Neural progenitor cell (in vitro differentiated cells): ENCODE results near the gene OARD1. TPM values are rescaled to one million over a fixed set of nuclear protein-coding genes. Genes with fewer than 3 reads are reported as not detected.

Experiments
- DNase-seq: peaks from one replicate; pipeline ENCODE4 v3.0.0-alpha.2; 2016; ENCODE audit warnings: low spot score
- H2AFZ ChIP-seq: fragments of 200-600 bp; sonication (generic); replicated peaks from 2 replicates; pipeline ENCODE4 v1.6.1; 2016; ENCODE audit warnings: antibody characterized with exemption
- H3F3A ChIP-seq: fragments of 200-600 bp; sonication (generic); 2 replicates; pipeline ENCODE4 v1.6.1; 2016; ENCODE audit warnings: antibody characterized with exemption, low read depth
- H3K27ac ChIP-seq: fragments of 200-600 bp; sonication (generic); 2 replicates; pipeline ENCODE4 v1.5.1; 2016; ENCODE audit warnings: mild to moderate bottlenecking
- H3K27me3 ChIP-seq: fragments of 200-600 bp; sonication (generic); 2 replicates; pipeline ENCODE4 v1.6.1; 2016; ENCODE audit warnings: mild to moderate bottlenecking, moderate library complexity
- H3K36me3 ChIP-seq: fragments of 200-600 bp; sonication (generic); 2 replicates; pipeline ENCODE4 v1.5.1; 2016
- H3K4me1 ChIP-seq: fragments of 200-600 bp; sonication (generic); 2 replicates; pipeline ENCODE4 v1.6.1; 2016; ENCODE audit warnings: mixed run types
- H3K4me2 ChIP-seq: fragments of 200-600 bp; sonication (generic); 2 replicates; pipeline ENCODE4 v1.6.1; 2016
- H3K4me3 ChIP-seq: fragments of 200-600 bp; sonication (generic); 2 replicates; pipeline ENCODE4 v1.5.1; 2016
- H3K79me2 ChIP-seq: fragments of 200-600 bp; sonication (generic); 2 replicates; pipeline ENCODE4 v1.6.1; 2016; ENCODE audit warnings: low read depth
- H3K9ac ChIP-seq: fragments of 200-600 bp; sonication (generic); 2 replicates; pipeline ENCODE4 v1.6.1; 2016
- H3K9me3 ChIP-seq: fragments of 200-600 bp; sonication (generic); 2 replicates; pipeline ENCODE4 v1.5.1; 2016; ENCODE audit warnings: low read depth
- H4K20me1 ChIP-seq: fragments of 200-600 bp; sonication (generic); 2 replicates; pipeline ENCODE4 v1.6.1; 2016; ENCODE audit warnings: low read depth
- H3K27ac Mint-ChIP-seq: 3 replicates; pipeline ENCODE4 v1.8.0; 2021; ENCODE audit warnings: mixed read lengths
- H3K27me3 Mint-ChIP-seq: 2 replicates; pipeline ENCODE4 v1.8.0; 2022; ENCODE audit warnings: low read depth, mild to moderate bottlenecking, inconsistent platforms, moderate library complexity, mixed read lengths; ENCODE audit not compliant: insufficient read depth
- H3K36me3 Mint-ChIP-seq: 3 replicates; pipeline ENCODE4 v1.8.0; 2021; ENCODE audit warnings: mixed read lengths
- H3K4me1 Mint-ChIP-seq: 3 replicates; pipeline ENCODE4 v1.8.0; 2021; ENCODE audit warnings: mixed read lengths
- H3K4me3 Mint-ChIP-seq: 3 replicates; pipeline ENCODE4 v1.8.0; 2021; ENCODE audit warnings: mild to moderate bottlenecking, moderate library complexity, mixed read lengths
- H3K9me3 Mint-ChIP-seq: 3 replicates; pipeline ENCODE4 v1.8.0; 2020; ENCODE audit warnings: mixed read lengths
- CTCF ChIP-seq: fragments of 200-600 bp; sonication (generic); IDR thresholded peaks from 2 replicates; pipeline ENCODE4 v1.5.1; 2017; ENCODE audit warnings: antibody characterized with exemption, mild to moderate bottlenecking
- EZH2 ChIP-seq: fragments of 200-600 bp; sonication (generic); IDR thresholded peaks from 2 replicates; pipeline ENCODE4 v1.6.1; 2017; ENCODE audit warnings: antibody characterized with exemption, mild to moderate bottlenecking, moderate library complexity
- EZH2phosphoT487 ChIP-seq: fragments of 200-600 bp; sonication (generic); IDR thresholded peaks from 2 replicates; pipeline ENCODE4 v1.6.1; 2017; ENCODE audit warnings: antibody characterized with exemption
- total RNA-seq: library from RNA; depleted of rRNA; stranded (reverse); fragments of >200 nt; gene quantifications from 2 replicates; pipeline ENCODE4 v1.2.3, GENCODE V29; 2015; ENCODE audit warnings: low replicate concordance

OARD1 gene
- total RNA-seq, 1 donor from 2014 or later, result 67.9 TPM

DNA sequence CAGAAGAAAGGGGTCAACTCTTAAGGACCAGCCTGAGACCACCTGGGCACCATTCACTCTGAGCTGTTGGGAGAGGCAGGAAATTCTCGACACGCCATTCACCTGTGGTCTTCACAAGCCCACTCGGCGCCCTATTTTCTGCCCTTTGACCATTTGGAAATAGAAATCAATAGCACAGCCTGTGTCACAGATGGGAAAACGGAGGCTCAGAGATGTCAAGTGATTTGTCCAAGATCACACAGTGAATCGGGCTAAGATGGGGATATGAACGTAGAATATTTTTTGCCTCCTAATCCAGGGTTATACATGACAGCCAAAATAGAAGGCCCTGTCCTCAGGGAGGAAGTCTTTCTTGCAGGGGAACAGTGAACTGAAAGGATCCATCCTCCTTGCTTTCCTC, 22.2 kb downstream of the OARD1 start:
- Histone ChIP-seq H3F3A (no peaks in the 10 kb centered on the region), H3K4me2 (no peak overlapping the region), H3K4me3 (no peak overlapping the region), H3K4me1 (peaks cover 15% of the 10 kb centered on the region), H2AFZ (no peak overlapping the region), H3K27me3 (no peaks in the 10 kb centered on the region), H3K36me3 (no peaks in the 10 kb centered on the region), H3K27ac (no peak overlapping the region), H3K9me3 (no peaks in the 10 kb centered on the region), H3K9ac (no peak overlapping the region), H3K79me2 (no peaks in the 10 kb centered on the region), H4K20me1 (no peaks in the 10 kb centered on the region)
- Mint-ChIP-seq H3K36me3 (no peaks in the 10 kb centered on the region), H3K4me1 (peaks cover 11% of the 10 kb centered on the region), H3K9me3 (no peaks in the 10 kb centered on the region), H3K27me3 (peaks cover 2% of the 10 kb centered on the region), H3K27ac (no peak overlapping the region), H3K4me3 (no peak overlapping the region)
- no peak for DNase-seq
- TF ChIP-seq CTCF (no peak), EZH2phosphoT487 (no peak), EZH2 (no peak)

DNA sequence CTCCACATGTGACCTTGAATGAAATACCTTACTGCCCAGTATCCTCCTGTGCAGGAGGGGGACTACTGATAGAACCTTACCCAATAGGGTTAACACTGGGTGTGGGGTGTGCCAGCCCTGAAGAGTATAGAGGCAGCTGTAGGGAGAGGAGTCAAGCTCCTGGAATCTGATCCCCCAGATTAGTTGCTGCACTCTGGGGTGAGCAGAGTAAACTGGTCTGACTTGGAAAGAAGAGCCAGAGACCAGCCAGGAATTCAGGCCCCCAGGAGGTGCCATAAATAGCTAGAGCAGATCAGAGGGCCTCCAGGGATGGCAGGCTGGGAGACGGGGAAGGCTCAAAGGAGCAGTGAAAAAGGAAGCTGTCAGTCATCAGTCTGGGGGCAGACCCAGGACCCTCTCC, 22.6 kb downstream of the OARD1 start:
- Histone ChIP-seq H3K79me2 (no peaks in the 10 kb centered on the region), H3K27ac (no peak overlapping the region), H3K4me2 (no peak overlapping the region), H4K20me1 (no peaks in the 10 kb centered on the region), H2AFZ (no peak overlapping the region), H3K27me3 (no peaks in the 10 kb centered on the region), H3K36me3 (no peaks in the 10 kb centered on the region), H3K9me3 (no peaks in the 10 kb centered on the region), H3K4me1 (peaks cover 15% of the 10 kb centered on the region), H3F3A (no peaks in the 10 kb centered on the region), H3K9ac (no peak overlapping the region), H3K4me3 (no peak overlapping the region)
- Mint-ChIP-seq H3K9me3 (no peaks in the 10 kb centered on the region), H3K4me1 (peaks cover 11% of the 10 kb centered on the region), H3K27me3 (peaks cover 2% of the 10 kb centered on the region), H3K4me3 (no peak overlapping the region), H3K27ac (no peak overlapping the region), H3K36me3 (no peaks in the 10 kb centered on the region)
- DNase-seq, result peak; percentile 39
- TF ChIP-seq CTCF (no peak), EZH2phosphoT487 (no peak), EZH2 (no peak)

DNA sequence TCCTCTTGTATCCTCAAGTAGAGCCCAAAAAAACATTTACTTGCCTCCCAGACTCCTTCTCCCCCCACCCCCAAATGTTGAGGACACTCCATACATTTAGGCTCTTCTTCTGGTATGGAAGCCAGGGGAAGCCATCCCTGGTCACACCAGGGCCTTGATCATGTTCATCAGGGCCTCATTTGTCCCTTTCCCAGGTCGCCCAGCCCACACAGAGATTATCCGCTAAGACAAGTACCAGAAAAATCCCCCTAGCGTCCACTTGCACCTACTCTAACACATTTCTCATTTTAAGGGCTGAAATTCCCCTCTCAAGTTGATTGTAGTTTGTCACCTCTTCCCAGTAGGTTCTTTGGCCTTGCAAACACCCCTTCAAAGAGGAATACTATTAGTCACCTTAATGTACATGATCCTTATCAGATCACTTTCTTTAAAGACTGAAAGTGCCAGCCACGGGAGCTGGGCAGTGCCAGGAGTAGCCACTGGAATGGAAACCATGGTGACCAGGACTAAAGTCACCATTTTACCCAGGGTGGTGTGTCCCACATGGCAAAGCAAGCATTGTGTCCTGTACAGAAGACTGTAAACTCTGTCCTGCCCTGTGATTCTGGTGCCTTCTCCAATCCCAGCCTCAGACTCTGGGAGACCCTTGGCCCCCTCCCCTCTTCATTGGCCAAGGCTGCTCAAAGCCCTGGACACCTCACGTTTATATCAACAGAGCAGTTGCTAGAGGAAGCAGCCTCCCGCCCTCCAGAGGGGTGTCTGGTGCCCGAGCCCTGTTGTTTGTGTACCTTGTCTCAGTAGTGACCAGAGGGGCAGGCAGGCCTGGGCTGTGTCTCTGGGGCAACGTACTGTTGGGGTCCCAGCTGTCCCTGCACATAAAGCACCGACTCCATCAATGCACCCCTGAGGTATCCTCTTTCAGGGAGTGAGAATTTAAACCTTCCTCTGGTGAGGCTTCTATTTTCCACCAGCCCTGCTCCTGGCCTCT, 24.1 kb downstream of the OARD1 start:
- Histone ChIP-seq H3K4me3 (no peak overlapping the region), H3K9me3 (no peaks in the 10 kb centered on the region), H2AFZ (no peak overlapping the region), H3K27ac (no peak overlapping the region), H3K36me3 (no peaks in the 10 kb centered on the region), H3K79me2 (no peaks in the 10 kb centered on the region), H3K27me3 (no peaks in the 10 kb centered on the region), H4K20me1 (no peaks in the 10 kb centered on the region), H3K9ac (no peak overlapping the region), H3F3A (no peaks in the 10 kb centered on the region), H3K4me2 (no peak overlapping the region), H3K4me1 (peaks cover 12% of the 10 kb centered on the region)
- H3K27me3 Mint-ChIP-seq, result peaks cover 2% of the 10 kb centered on the region
- no peak overlapping the region for H3K4me3 Mint-ChIP-seq
- no peaks in the 10 kb centered on the region for H3K36me3 Mint-ChIP-seq
- H3K4me1 Mint-ChIP-seq, result peaks cover 8% of the 10 kb centered on the region
- H3K27ac Mint-ChIP-seq, result no peak overlapping the region
- DNase-seq, result no peak
- TF ChIP-seq CTCF (no peak), EZH2phosphoT487 (no peak), EZH2 (no peak)
- H3K9me3 Mint-ChIP-seq, result no peaks in the 10 kb centered on the region
